ENCODE measurements around the gene EPB41L4A.

Gene EPB41L4A

GRCh38 chr5:112253478-112254250 lies 165.4 kb downstream of the EPB41L4A start:
- TF ChIP-seq CTCF (IDR thresholded peaks at IDR 0.05; ENCODE audit: low read depth, low read length, missing control alignments): no peak
- in situ Hi-C loops (cut with HindIII; ENCODE audit: low sequenced_read_pairs): no loop called here
- peak; percentile 39 for DNase-seq (ENCODE audit: low read depth)
- no peak overlapping the region for H3K4me3 ChIP-seq (ENCODE audit: low read depth, low read length)

- in situ Hi-C loops (cut with HindIII; ENCODE audit: low sequenced_read_pairs): no loop called here
- no peak for TF ChIP-seq CTCF (IDR thresholded peaks at IDR 0.05; ENCODE audit: low read depth, low read length, missing control alignments)
Measured at GRCh38 chr5:112250551-112250950, 168.5 kb downstream of the EPB41L4A start.

GRCh38 chr5:112248623-112249022 lies 170.5 kb downstream of the EPB41L4A start:
- no peak for TF ChIP-seq CTCF (IDR thresholded peaks at IDR 0.05; ENCODE audit: low read depth, low read length, missing control alignments)
- no peak overlapping the region for H3K4me3 ChIP-seq (ENCODE audit: low read depth, low read length)
- DNase-seq (ENCODE audit: low read depth): no peak
- in situ Hi-C loops (cut with HindIII; ENCODE audit: low sequenced_read_pairs): no loop called here

More at GRCh38 chr5:112250551-112250950, 168.5 kb downstream of the EPB41L4A start:
- no peak overlapping the region for H3K4me3 ChIP-seq (ENCODE audit: low read depth, low read length)
- no peak for DNase-seq (ENCODE audit: low read depth)

GRCh38 chr5:112247960-112248359 lies 171.1 kb downstream of the EPB41L4A start:
- in situ Hi-C loops (cut with HindIII; ENCODE audit: low sequenced_read_pairs): no loop called here
- TF ChIP-seq CTCF (IDR thresholded peaks at IDR 0.05; ENCODE audit: low read depth, low read length, missing control alignments): no peak

GRCh38 chr5:112245656-112246055 lies 173.4 kb downstream of the EPB41L4A start:
- in situ Hi-C loops (cut with HindIII; ENCODE audit: low sequenced_read_pairs): no loop called here
- no peak for DNase-seq (ENCODE audit: low read depth)
- no peak for TF ChIP-seq CTCF (IDR thresholded peaks at IDR 0.05; ENCODE audit: low read depth, low read length, missing control alignments)
- no peak overlapping the region for H3K4me3 ChIP-seq (ENCODE audit: low read depth, low read length)

More at GRCh38 chr5:112247960-112248359, 171.1 kb downstream of the EPB41L4A start:
- no peak for DNase-seq (ENCODE audit: low read depth)
- H3K4me3 ChIP-seq (ENCODE audit: low read depth, low read length): no peak overlapping the region

GRCh38 chr5:112239996-112240395 lies 179.1 kb downstream of the EPB41L4A start:
- no peak for DNase-seq (ENCODE audit: low read depth)
- no peak overlapping the region for H3K4me3 ChIP-seq (ENCODE audit: low read depth, low read length)
- no peak for TF ChIP-seq CTCF (IDR thresholded peaks at IDR 0.05; ENCODE audit: low read depth, low read length, missing control alignments)

More at GRCh38 chr5:112239996-112240395, 179.1 kb downstream of the EPB41L4A start:
- in situ Hi-C loops (cut with HindIII; ENCODE audit: low sequenced_read_pairs): no loop called here

Measured in astrocyte of the cerebellum (primary cell).